ENCODE results near the gene HAUS8. TPM values are rescaled to one million over a fixed set of nuclear protein-coding genes. Genes with fewer than 3 reads are reported as not detected.

The HAUS8 gene
- total and polyA plus RNA-seq, 2 of the 8 experiments (the other 6 are each of a cell fraction or from before 2014, with no cell fraction given): 18.4 to 23.2 TPM

DNA sequence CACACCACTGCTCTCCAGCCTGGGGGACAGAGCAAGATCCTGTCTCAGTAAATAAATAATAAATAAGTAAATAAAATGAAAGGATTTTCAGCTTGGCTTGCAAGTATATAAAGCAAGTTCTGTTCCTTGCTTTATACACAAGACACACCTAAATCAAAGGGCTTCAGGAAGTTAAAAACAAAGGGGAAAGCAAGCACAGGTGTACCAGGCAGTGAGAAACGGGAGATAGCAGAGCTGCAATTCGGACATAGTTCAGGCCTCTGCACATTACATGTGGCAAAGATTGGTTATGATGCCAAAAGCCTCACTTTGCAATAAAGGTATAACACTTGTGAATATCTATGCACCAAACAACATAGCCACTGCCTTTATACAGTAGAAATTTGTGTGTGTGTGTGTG is 47.8 kb upstream of the HAUS8 start:
- Histone ChIP-seq H2BK120ac (replicated peaks; ENCODE audit: low read depth, low read length) (no peak overlapping the region), H2AFZ (ENCODE audit: low read length) (no peak overlapping the region), H3K4ac (replicated peaks; ENCODE audit: insufficient read length, low read depth, low read length) (no peak overlapping the region), H2BK12ac (ENCODE audit: low read depth, low read length) (no peak overlapping the region), H4K91ac (replicated peaks; ENCODE audit: insufficient read length, low read length) (no peak overlapping the region), H2BK5ac (ENCODE audit: low read depth, low read length) (no peak overlapping the region), H4K5ac (ENCODE audit: insufficient read length, low read depth, low read length) (no peak overlapping the region), H3K9me3 (ENCODE audit: insufficient read depth in 2 of 2, low read depth in 1 of 2, low read length in 1 of 2) (no peaks in the 10 kb centered on the region), H3K4me2 (ENCODE audit: insufficient read depth in 1 of 2, low read depth in 2 of 2, low read length in 2 of 2) (no peak overlapping the region), H3K9ac (replicated peaks in 1 of 4; ENCODE audit: extremely low read depth in 1 of 4, low read depth in 3 of 4, low read length in 3 of 4) (no peak overlapping the region), H3K36me3 (ENCODE audit: control insufficient read depth in 2 of 4, insufficient read depth in 4 of 4, low read length in 3 of 4) (no peaks in the 10 kb centered on the region), H3K23me2 (ENCODE audit: low read depth, low read length) (no peaks in the 10 kb centered on the region), H3K4me1 (replicated peaks in 1 of 4; ENCODE audit: control insufficient read depth in 3 of 4, insufficient read depth in 4 of 4, low read length in 3 of 4) (peaks cover 0 to 15% (median 8%) of the 10 kb centered on the region in 4 experiments; a peak in 6 of 7 replicates), H4K8ac (ENCODE audit: extremely low read depth, insufficient read depth, low read length) (no peak overlapping the region), H2AK5ac (ENCODE audit: low read depth, low read length) (no peak overlapping the region), H3K14ac (ENCODE audit: insufficient read length) (no peak overlapping the region), H3K79me1 (ENCODE audit: low read depth, low read length) (peaks cover 2% of the 10 kb centered on the region), H3K18ac (ENCODE audit: extremely low read depth, low read length) (no peak overlapping the region), H3K79me2 (ENCODE audit: control insufficient read depth in 1 of 2, insufficient read depth in 2 of 2, low read length in 2 of 2) (no peaks in the 10 kb centered on the region; a peak in 1 of 4 replicates), H3K4me3 (ENCODE audit: extremely low read depth in 1 of 4, insufficient read depth in 2 of 4, low read depth in 3 of 4, low read length in 4 of 4) (no peak overlapping the region), H4K20me1 (replicated peaks in 1 of 2; ENCODE audit: control insufficient read depth in 1 of 2, insufficient read depth in 2 of 2, low read length in 2 of 2) (peaks cover 3 to 6% of the 10 kb centered on the region in 2 experiments), H2BK15ac (ENCODE audit: low read length) (no peak overlapping the region), H3K56ac (replicated peaks; ENCODE audit: insufficient read length, low read depth, low read length) (no peak overlapping the region), H3K27me3 (replicated peaks in 1 of 4; ENCODE audit: control insufficient read depth in 3 of 4, extremely low read depth in 1 of 4, insufficient read depth in 3 of 4, low read length in 3 of 4) (no peaks in the 10 kb centered on the region), H2BK20ac (ENCODE audit: low read length) (no peak overlapping the region), H3K23ac (ENCODE audit: insufficient read length) (no peak overlapping the region), H3K27ac (ENCODE audit: low read depth, low read length) (no peak overlapping the region; the same call in 1 of the 2 replicates)
- WGBS, 2 experiments (ENCODE audit: extremely low coverage in 1 of 2, insufficient coverage in 1 of 2, insufficient read length in 1 of 2, insufficient replicate concordance in 2 of 2, low coverage in 1 of 2, low lambda C conversion rate in 2 of 2, missing lambda C conversion rate in 1 of 2): 74% methylated on average over 2 of the region's 2 CpGs; no CpG with 5 or more reads in 1 of the 2 experiments
- DNase-seq (ENCODE audit: low read depth in 1 of 2, low spot score in 2 of 2) (no peak), FAIRE-seq (no peak)
- CTCF ChIA-PET (ENCODE audit: partially characterized antibody): interaction anchor here (1.4 kb wide), 1 partner anchor 20 kb away, joined by 3 read pairs; no protein-coding TSS in a partner anchor
- POLR2A ChIA-PET (ENCODE audit: partially characterized antibody): no interaction called here
- TF ChIP-seq SP4 (IDR thresholded peaks at IDR 0.05; ENCODE audit: low read length) (no peak), NANOG (IDR thresholded peaks at IDR 0.05; ENCODE audit: insufficient read depth, low read depth, low read length, poor library complexity, severe bottlenecking) (no peak), FOSL1 (IDR thresholded peaks at IDR 0.05; ENCODE audit: insufficient read depth, low read depth, low read length) (no peak), TAF7 (optimal IDR thresholded peaks at IDR 0.05; ENCODE audit: borderline replicate concordance, low read depth, low read length) (no peak), KDM5A (IDR thresholded peaks at IDR 0.05; ENCODE audit: low read length) (no peak), HDAC6 (IDR thresholded peaks at IDR 0.05; ENCODE audit: low read depth, low read length) (no peak), RAD21 (IDR thresholded peaks at IDR 0.05 in 1 of 2, conservative IDR thresholded peaks at IDR 0.05 in 1 of 2; ENCODE audit: low read depth in 2 of 2, low read length in 2 of 2) (no peak), CEBPB (IDR thresholded peaks at IDR 0.05; ENCODE audit: low read depth, low read length) (no peak), ASH2L (IDR thresholded peaks at IDR 0.05; ENCODE audit: low read length) (no peak), TBP (IDR thresholded peaks at IDR 0.05; ENCODE audit: low read depth, low read length) (no peak)
- TF ChIP-seq, protein P1, sequence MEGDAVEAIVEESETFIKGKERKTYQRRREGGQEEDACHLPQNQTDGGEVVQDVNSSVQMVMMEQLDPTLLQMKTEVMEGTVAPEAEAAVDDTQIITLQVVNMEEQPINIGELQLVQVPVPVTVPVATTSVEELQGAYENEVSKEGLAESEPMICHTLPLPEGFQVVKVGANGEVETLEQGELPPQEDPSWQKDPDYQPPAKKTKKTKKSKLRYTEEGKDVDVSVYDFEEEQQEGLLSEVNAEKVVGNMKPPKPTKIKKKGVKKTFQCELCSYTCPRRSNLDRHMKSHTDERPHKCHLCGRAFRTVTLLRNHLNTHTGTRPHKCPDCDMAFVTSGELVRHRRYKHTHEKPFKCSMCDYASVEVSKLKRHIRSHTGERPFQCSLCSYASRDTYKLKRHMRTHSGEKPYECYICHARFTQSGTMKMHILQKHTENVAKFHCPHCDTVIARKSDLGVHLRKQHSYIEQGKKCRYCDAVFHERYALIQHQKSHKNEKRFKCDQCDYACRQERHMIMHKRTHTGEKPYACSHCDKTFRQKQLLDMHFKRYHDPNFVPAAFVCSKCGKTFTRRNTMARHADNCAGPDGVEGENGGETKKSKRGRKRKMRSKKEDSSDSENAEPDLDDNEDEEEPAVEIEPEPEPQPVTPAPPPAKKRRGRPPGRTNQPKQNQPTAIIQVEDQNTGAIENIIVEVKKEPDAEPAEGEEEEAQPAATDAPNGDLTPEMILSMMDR (IDR thresholded peaks at IDR 0.05; ENCODE audit: control extremely low read depth in 1 of 3, insufficient read depth in 1 of 3, low read depth in 1 of 3, low read length in 3 of 3): no peak

Data from H1 (cell line).